IMR-90 (cell line): ENCODE results near the gene MAOB. TPM values are rescaled to one million over a fixed set of nuclear protein-coding genes. Genes with fewer than 3 reads are reported as not detected.

Source experiments
- ATAC-seq: fragments of 200-7000 bp; cut with Tn5 transposase; 2 replicates; pipeline ENCODE4 v1.9.1; 2020; ENCODE audit warnings: low read depth, mild to moderate bottlenecking, moderate library complexity
- BruUV-seq: library from RNA; stranded (reverse); fragments of 400-500 nt; replicated peaks from 2 replicates; lab custom pipeline; 2021; lab: Mats Ljungman, UMichigan
- CTCF ChIA-PET: fragments of 300-600 bp; formaldehyde crosslinking; extraction: SDS; loops from one replicate; lab custom pipeline; 2021; ENCODE audit warnings: antibody characterized with exemption; lab: Yijun Ruan, JAX
- POLR2A ChIA-PET: fragments of 300-600 bp; sonication (Branson Sonifier 250); formaldehyde crosslinking; loops from one replicate; lab custom pipeline; 2022; ENCODE audit warnings: antibody characterized with exemption; ENCODE audit not compliant: unreplicated experiment; lab: Charles Lee
- DNase-seq: peaks from one replicate; pipeline ENCODE4 v3.0.0; 2013
- H2AFZ ChIP-seq: replicated peaks from 2 replicates; pipeline ENCODE3; 2013; ENCODE audit warnings: low read length, mild to moderate bottlenecking; ENCODE audit not compliant: poor library complexity
- H2AK5ac ChIP-seq: 2 replicates; pipeline ENCODE4 v1.6.1; 2013; ENCODE audit warnings: low read depth, low read length, inconsistent platforms
- H2AK9ac ChIP-seq: replicated peaks from 2 replicates; pipeline ENCODE3; 2013; ENCODE audit warnings: mild to moderate bottlenecking, low read depth, low read length, moderate library complexity; ENCODE audit not compliant: poor library complexity
- H2BK120ac ChIP-seq: 2 replicates; pipeline ENCODE4 v1.6.1; 2013; ENCODE audit warnings: low read depth, low read length, inconsistent platforms
- H2BK15ac ChIP-seq: 3 replicates; pipeline ENCODE4 v1.6.1; 2013; ENCODE audit warnings: low read depth, low read length, inconsistent platforms
- H2BK20ac ChIP-seq: 2 replicates; pipeline ENCODE4 v1.6.1; 2013; ENCODE audit warnings: low read depth, mild to moderate bottlenecking, inconsistent platforms, low read length, moderate library complexity
- H2BK5ac ChIP-seq: 2 replicates; pipeline ENCODE4 v1.6.1; 2013; ENCODE audit warnings: mild to moderate bottlenecking, low read depth, low read length, inconsistent platforms; ENCODE audit not compliant: poor library complexity, severe bottlenecking
- H3K14ac ChIP-seq: replicated peaks from 2 replicates; pipeline ENCODE4 v1.6.1; 2013; ENCODE audit warnings: low read depth, low read length, inconsistent platforms
- H3K18ac ChIP-seq: 2 replicates; pipeline ENCODE4 v1.6.1; 2013; ENCODE audit warnings: low read depth, low read length, control low read depth
- H3K23ac ChIP-seq: 2 replicates; pipeline ENCODE4 v1.6.1; 2013; ENCODE audit warnings: low read depth, low read length, inconsistent platforms
- H3K27ac ChIP-seq: 2 replicates; pipeline ENCODE4 v1.5.1; 2013; ENCODE audit warnings: mild to moderate bottlenecking, control low read depth, low read length; ENCODE audit not compliant: insufficient read depth
- H3K27me3 ChIP-seq: 2 replicates; pipeline ENCODE4 v1.6.1; 2013; ENCODE audit warnings: low read length; ENCODE audit not compliant: control insufficient read depth, insufficient read depth
- H3K36me3 ChIP-seq: 2 replicates; pipeline ENCODE4 v1.6.1; 2013; ENCODE audit warnings: low read length, mixed read lengths; ENCODE audit not compliant: control insufficient read depth, insufficient read depth
- H3K4ac ChIP-seq: 2 replicates; pipeline ENCODE4 v1.6.1; 2013; ENCODE audit warnings: low read depth, low read length, inconsistent platforms
- H3K4me1 ChIP-seq: 2 replicates; pipeline ENCODE4 v1.6.1; 2013; ENCODE audit warnings: low read length, mixed read lengths; ENCODE audit not compliant: control insufficient read depth, insufficient read depth
- H3K4me2 ChIP-seq: 2 replicates; pipeline ENCODE4 v1.6.1; 2013; ENCODE audit warnings: low read depth, mild to moderate bottlenecking, control low read depth, low read length, moderate library complexity
- H3K4me3 ChIP-seq: 2 replicates; pipeline ENCODE4 v1.5.1; 2013; ENCODE audit warnings: low read depth, mild to moderate bottlenecking, control low read depth, low read length, moderate library complexity; ENCODE audit not compliant: insufficient read depth
- H3K56ac ChIP-seq: 2 replicates; pipeline ENCODE4 v1.6.1; 2013; ENCODE audit warnings: low read length, inconsistent platforms; ENCODE audit not compliant: insufficient read depth; ENCODE audit errors: extremely low read depth
- H3K79me1 ChIP-seq, 2 experiments: 2 replicates each; pipeline ENCODE4 v1.6.1; 2013; ENCODE audit warnings: low read length in 2 of 2, inconsistent platforms in 1 of 2, low read depth in 1 of 2
- H3K9ac ChIP-seq: 2 replicates; pipeline ENCODE4 v1.6.1; 2013; ENCODE audit warnings: low read depth, low read length, control low read depth
- H3K9me1 ChIP-seq: 2 replicates; pipeline ENCODE4 v1.6.1; 2013; ENCODE audit warnings: low read length, inconsistent platforms; ENCODE audit not compliant: insufficient read depth
- H3K9me3 ChIP-seq: 2 replicates; pipeline ENCODE4 v1.6.1; 2013; ENCODE audit warnings: low read length; ENCODE audit not compliant: control insufficient read depth, insufficient read depth
- H4K20me1 ChIP-seq: 2 replicates; pipeline ENCODE4 v1.6.1; 2013; ENCODE audit warnings: low read length, inconsistent platforms; ENCODE audit not compliant: insufficient read depth
- H4K5ac ChIP-seq: 2 replicates; pipeline ENCODE4 v1.6.1; 2013; ENCODE audit warnings: mild to moderate bottlenecking, low read depth, low read length, control low read depth
- H4K8ac ChIP-seq, 2 experiments: 2 replicates each; pipeline ENCODE4 v1.6.1; 2013; ENCODE audit warnings: low read depth in 2 of 2, low read length in 2 of 2, control low read depth in 1 of 2, inconsistent platforms in 1 of 2
- H4K91ac ChIP-seq: 2 replicates; pipeline ENCODE4 v1.6.1; 2013; ENCODE audit warnings: low read depth, low read length, inconsistent platforms; ENCODE audit not compliant: insufficient read depth
- BHLHE40 ChIP-seq: fragments of 150-350 bp; IDR thresholded peaks from 2 replicates; pipeline ENCODE4 v1.6.1; 2016; ENCODE audit warnings: mild to moderate bottlenecking, low read depth, low read length
- CEBPB ChIP-seq: IDR thresholded peaks from 2 replicates; pipeline ENCODE4 v1.6.1; 2012; ENCODE audit warnings: low read depth, low read length, improper control_type of control experiment
- CHD1 ChIP-seq: IDR thresholded peaks from 2 replicates; pipeline ENCODE4 v1.6.1; 2012; ENCODE audit warnings: low read depth, low read length, improper control_type of control experiment
- FOS ChIP-seq: fragments of 150-350 bp; IDR thresholded peaks from 2 replicates; pipeline ENCODE4 v1.6.1; 2016; ENCODE audit warnings: low read depth, low read length
- MAFK ChIP-seq: IDR thresholded peaks from 2 replicates; pipeline ENCODE4 v1.6.1; 2012; ENCODE audit warnings: low read depth, low read length, improper control_type of control experiment
- MAZ ChIP-seq: IDR thresholded peaks from 2 replicates; pipeline ENCODE4 v1.6.1; 2012; ENCODE audit warnings: low read depth, mild to moderate bottlenecking, low read length, improper control_type of control experiment, moderate library complexity, borderline replicate concordance
- MXI1 ChIP-seq: IDR thresholded peaks from 2 replicates; pipeline ENCODE4 v1.6.1; 2012; ENCODE audit warnings: low read depth, mild to moderate bottlenecking, low read length, moderate library complexity, borderline replicate concordance
- NFE2L2 ChIP-seq: fragments of 150-350 bp; IDR thresholded peaks from 2 replicates; pipeline ENCODE4 v1.6.1; 2016; ENCODE audit warnings: low read depth, mild to moderate bottlenecking, low read length
- POLR2A ChIP-seq: IDR thresholded peaks from 2 replicates; pipeline ENCODE4 v1.6.1; 2012; ENCODE audit warnings: mild to moderate bottlenecking, low read depth, low read length
- RAD21 ChIP-seq: IDR thresholded peaks from 2 replicates; pipeline ENCODE4 v1.6.1; 2012; ENCODE audit warnings: low read length, improper control_type of control experiment
- RCOR1 ChIP-seq: IDR thresholded peaks from 2 replicates; pipeline ENCODE4 v1.6.1; 2012; ENCODE audit warnings: mild to moderate bottlenecking, low read length, improper control_type of control experiment; ENCODE audit not compliant: insufficient replicate concordance
- RFX5 ChIP-seq: IDR thresholded peaks from 2 replicates; pipeline ENCODE4 v1.8.0; 2012; ENCODE audit warnings: low read depth, mild to moderate bottlenecking, low read length, moderate library complexity
- SMC3 ChIP-seq: fragments of 150-350 bp; IDR thresholded peaks from 2 replicates; pipeline ENCODE4 v1.6.1; 2016; ENCODE audit warnings: low read depth, mild to moderate bottlenecking, antibody characterized with exemption, low read length, moderate library complexity
- WGBS, 2 experiments: methylation state at CpG; one replicate each; pipeline versions ENCODE4 v1.1.5 to v1.1.7; 2013; ENCODE audit warnings: missing lambda C conversion rate in 2 of 2; ENCODE audit not compliant: insufficient read length in 1 of 2; ENCODE audit errors: extremely low coverage in 2 of 2; 5-methylcytosine and 5-hydroxymethylcytosine counted together
- dilution Hi-C: fragments of 300-500 bp; cut with HindIII; formaldehyde crosslinking; loops from one replicate; pipeline ENCODE4 v1.14.3; 2018; ENCODE audit warnings: low sequenced_read_pairs; ENCODE audit not compliant: unreplicated experiment
- in situ Hi-C: fragments of 300-500 bp; cut with MboI; formaldehyde crosslinking; loops from 3 replicates; pipeline ENCODE4 v1.14.3; 2019; ENCODE audit warnings: low sequenced_read_pairs, inconsistent platforms, mixed read lengths
- intact Hi-C: fragments of 100-400 bp; cut with micrococcal nuclease; formaldehyde crosslinking; loops from 2 replicates; pipeline ENCODE4 v1.10.0; 2022
- polyA plus RNA-seq, 3 experiments: library from polyadenylated mRNA; depleted of rRNA; stranded (reverse); fragments of >200 nt; gene quantifications; 2 replicates each; pipeline ENCODE4 v1.2.3, GENCODE V29; 2012; ENCODE audit warnings: low replicate concordance in 1 of 3
- total RNA-seq: library from RNA; depleted of rRNA; stranded (reverse); fragments of >200 nt; gene quantifications from 2 replicates; pipeline ENCODE4 v1.2.3, GENCODE V29; 2012
- TF ChIP-seq, protein P1 (sequence below): fragments of 150-350 bp; IDR thresholded peaks from 2 replicates; pipeline ENCODE4 v1.6.1; 2016; ENCODE audit warnings: low read depth, mild to moderate bottlenecking, low read length, moderate library complexity, borderline replicate concordance
- TF ChIP-seq, protein P2 (sequence below): fragments of 150-350 bp; IDR thresholded peaks from 2 replicates; pipeline ENCODE4 v1.6.1; 2017; ENCODE audit warnings: mild to moderate bottlenecking, antibody characterized with exemption, low read length, low read depth
- TF ChIP-seq, protein P3 (sequence below): conservative IDR thresholded peaks from 2 replicates; pipeline ENCODE4 v1.5.1; 2012; ENCODE audit warnings: mild to moderate bottlenecking, low read depth, low read length, improper control_type of control experiment

The MAOB gene
- total and polyA plus RNA-seq, 2 of the 4 experiments (the other 2 are of a cell fraction) = 0.36 to 0.46 TPM

DNA sequence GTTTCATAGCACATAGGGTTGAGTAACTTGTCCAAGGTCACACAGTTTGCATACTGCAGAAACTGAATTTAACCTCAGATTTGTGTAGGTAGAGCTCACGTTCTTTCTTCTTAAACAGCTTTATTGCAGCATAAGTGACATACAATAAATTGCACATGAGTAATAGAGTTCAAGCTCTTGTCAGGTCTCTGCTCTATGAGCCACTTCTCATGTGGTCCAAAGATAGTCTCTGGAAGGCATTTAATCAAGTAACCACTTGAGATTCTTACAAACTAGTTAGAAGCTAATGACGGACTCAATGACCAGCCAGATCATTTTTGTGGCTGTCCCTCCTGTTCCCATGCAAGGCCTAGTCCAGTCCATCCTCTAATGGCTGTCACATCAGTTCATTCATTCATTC is 68.9 kb downstream of the MAOB start:
- ATAC-seq (no peak), DNase-seq (no peak)
- no peak overlapping the region for H2BK15ac ChIP-seq
- no peaks in the 10 kb centered on the region for H3K27me3 ChIP-seq
- H4K20me1 ChIP-seq = no peaks in the 10 kb centered on the region
- no peak overlapping the region for H3K4ac ChIP-seq
- H2BK20ac ChIP-seq = no peak overlapping the region
- no peak overlapping the region for H3K18ac ChIP-seq
- H3K4me1 ChIP-seq = no peaks in the 10 kb centered on the region
- H2BK120ac ChIP-seq = no peak overlapping the region
- no peaks in the 10 kb centered on the region for H3K9me1 ChIP-seq
- H2AK5ac ChIP-seq = no peak overlapping the region
- intact Hi-C loops (no loop called here), dilution Hi-C loops (no loop called here), in situ Hi-C loops (no loop called here)
- H3K79me1 ChIP-seq = no peaks in the 10 kb centered on the region
- H3K9me3 ChIP-seq = no peaks in the 10 kb centered on the region
- H2AK9ac ChIP-seq = no peak overlapping the region
- H3K23ac ChIP-seq = no peak overlapping the region
- H3K4me2 ChIP-seq = no peak overlapping the region
- ChIA-PET POLR2A (no interaction called here), CTCF (no interaction called here)
- TF ChIP-seq RCOR1 (no peak), RFX5 (no peak), BHLHE40 (no peak), POLR2A (no peak), MAZ (no peak), CEBPB (no peak), SMC3 (no peak), RAD21 (no peak), NFE2L2 (no peak), FOS (no peak), MAFK (no peak), CHD1 (no peak), MXI1 (no peak)
- TF ChIP-seq, protein P1, sequence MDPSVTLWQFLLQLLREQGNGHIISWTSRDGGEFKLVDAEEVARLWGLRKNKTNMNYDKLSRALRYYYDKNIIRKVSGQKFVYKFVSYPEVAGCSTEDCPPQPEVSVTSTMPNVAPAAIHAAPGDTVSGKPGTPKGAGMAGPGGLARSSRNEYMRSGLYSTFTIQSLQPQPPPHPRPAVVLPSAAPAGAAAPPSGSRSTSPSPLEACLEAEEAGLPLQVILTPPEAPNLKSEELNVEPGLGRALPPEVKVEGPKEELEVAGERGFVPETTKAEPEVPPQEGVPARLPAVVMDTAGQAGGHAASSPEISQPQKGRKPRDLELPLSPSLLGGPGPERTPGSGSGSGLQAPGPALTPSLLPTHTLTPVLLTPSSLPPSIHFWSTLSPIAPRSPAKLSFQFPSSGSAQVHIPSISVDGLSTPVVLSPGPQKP = no peak
- TF ChIP-seq, protein P2, sequence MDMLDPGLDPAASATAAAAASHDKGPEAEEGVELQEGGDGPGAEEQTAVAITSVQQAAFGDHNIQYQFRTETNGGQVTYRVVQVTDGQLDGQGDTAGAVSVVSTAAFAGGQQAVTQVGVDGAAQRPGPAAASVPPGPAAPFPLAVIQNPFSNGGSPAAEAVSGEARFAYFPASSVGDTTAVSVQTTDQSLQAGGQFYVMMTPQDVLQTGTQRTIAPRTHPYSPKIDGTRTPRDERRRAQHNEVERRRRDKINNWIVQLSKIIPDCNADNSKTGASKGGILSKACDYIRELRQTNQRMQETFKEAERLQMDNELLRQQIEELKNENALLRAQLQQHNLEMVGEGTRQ = no peak
- TF ChIP-seq, protein P3, sequence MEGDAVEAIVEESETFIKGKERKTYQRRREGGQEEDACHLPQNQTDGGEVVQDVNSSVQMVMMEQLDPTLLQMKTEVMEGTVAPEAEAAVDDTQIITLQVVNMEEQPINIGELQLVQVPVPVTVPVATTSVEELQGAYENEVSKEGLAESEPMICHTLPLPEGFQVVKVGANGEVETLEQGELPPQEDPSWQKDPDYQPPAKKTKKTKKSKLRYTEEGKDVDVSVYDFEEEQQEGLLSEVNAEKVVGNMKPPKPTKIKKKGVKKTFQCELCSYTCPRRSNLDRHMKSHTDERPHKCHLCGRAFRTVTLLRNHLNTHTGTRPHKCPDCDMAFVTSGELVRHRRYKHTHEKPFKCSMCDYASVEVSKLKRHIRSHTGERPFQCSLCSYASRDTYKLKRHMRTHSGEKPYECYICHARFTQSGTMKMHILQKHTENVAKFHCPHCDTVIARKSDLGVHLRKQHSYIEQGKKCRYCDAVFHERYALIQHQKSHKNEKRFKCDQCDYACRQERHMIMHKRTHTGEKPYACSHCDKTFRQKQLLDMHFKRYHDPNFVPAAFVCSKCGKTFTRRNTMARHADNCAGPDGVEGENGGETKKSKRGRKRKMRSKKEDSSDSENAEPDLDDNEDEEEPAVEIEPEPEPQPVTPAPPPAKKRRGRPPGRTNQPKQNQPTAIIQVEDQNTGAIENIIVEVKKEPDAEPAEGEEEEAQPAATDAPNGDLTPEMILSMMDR = no peak
- no peak overlapping the region for H4K91ac ChIP-seq
- no peak overlapping the region for H2BK5ac ChIP-seq
- H4K5ac ChIP-seq = no peak overlapping the region
- no peaks in the 10 kb centered on the region for H3K36me3 ChIP-seq
- no TSS peak for BruUV-seq
- H3K9ac ChIP-seq = no peak overlapping the region
- WGBS, 2 experiments = 38% methylated on average over 1 of the region's 2 CpGs; no CpG with 5 or more reads in 1 of the 2 experiments
- H3K4me3 ChIP-seq = no peak overlapping the region
- H3K14ac ChIP-seq = no peak overlapping the region
- H2AFZ ChIP-seq = no peak overlapping the region
- H3K56ac ChIP-seq = no peak overlapping the region
- no peak overlapping the region for H4K8ac ChIP-seq
- H3K27ac ChIP-seq = no peak overlapping the region
